ENCODE results near the gene WNK4. TPM values are rescaled to one million over a fixed set of nuclear protein-coding genes. Genes with fewer than 3 reads are reported as not detected.
"Not testable (repeated sequence)": the region's sequence is repeated elsewhere in the genome, so short reads cannot be mapped to it uniquely, and the experiment has no call there.

The WNK4 gene
- total RNA-seq, 1 donor from 2014 or later = 1.4 TPM

DNA sequence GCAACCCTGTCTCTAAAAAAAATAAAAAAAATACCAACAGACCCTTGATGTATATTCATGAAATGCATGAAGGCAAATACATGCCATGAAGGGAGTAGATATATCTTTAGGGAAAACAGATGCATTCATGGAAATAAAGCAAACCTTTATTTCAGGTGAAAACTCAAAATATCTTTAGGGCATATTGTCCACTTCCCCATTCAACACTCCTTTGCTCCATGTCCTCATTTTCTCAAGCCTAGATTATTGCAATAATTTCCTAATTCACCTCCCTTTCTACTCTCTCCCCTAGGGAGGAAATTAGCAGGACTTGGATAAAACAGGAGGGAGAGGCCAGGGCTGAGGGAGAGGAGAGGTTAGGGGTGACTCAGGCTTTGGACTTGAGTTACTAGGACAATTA lies 12.9 kb upstream of the WNK4 start:
- no peak for ATAC-seq
- no peak for DNase-seq (ENCODE audit: low spot score)
- intact Hi-C loops (cut with DNase I) = no loop called here

DNA sequence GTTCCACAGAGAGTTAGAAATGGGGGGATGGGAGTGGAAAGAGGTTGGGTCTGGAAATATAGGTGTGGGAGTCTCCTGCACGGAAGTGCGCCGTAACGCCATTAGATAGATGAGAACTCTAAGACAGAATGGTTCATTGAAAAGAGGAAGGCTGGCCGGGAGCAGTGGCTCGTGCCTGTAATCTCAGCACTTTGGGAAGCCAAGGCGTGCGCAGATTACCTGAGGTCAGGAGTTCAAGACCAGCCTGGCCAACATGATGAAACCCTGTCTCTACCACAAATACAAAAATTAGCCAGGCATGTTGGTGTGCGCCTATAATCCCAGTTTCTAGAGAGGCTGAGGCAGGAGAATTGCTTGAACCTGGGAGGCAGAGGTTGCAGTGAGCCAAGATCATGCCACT lies 12.4 kb upstream of the WNK4 start:
- DNase-seq (ENCODE audit: low spot score); ATAC-seq; intact Hi-C loops (cut with DNase I): not testable (repeated sequence)

GRCh38 chr17:42769964-42770363 lies 10.4 kb upstream of the WNK4 start:
- intact Hi-C loops (cut with DNase I); DNase-seq (ENCODE audit: low spot score); ATAC-seq: not testable (repeated sequence)

DNA sequence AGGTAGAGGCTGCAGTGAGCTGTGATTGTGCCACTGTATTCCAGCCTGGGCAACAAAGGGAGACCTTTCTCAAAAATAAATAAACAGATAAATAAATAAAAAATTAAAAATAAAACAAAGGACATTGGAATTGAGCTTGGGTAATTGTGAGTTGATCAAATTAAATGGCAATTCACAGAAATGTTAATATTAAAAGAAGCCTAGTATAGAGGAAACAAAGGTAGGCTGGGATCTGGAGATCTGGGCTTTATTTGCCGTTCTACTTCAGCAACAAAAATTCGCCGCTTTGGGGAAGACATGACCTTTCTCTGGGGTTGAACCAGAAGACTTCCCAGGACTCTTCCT lies 7.5 kb upstream of the WNK4 start:
- no peak for ATAC-seq
- intact Hi-C loops (cut with DNase I) = no loop called here
- DNase-seq (ENCODE audit: low spot score) = no peak

- intact Hi-C loops (cut with DNase I) = no loop called here
- ATAC-seq (peak; percentile 97), DNase-seq (ENCODE audit: low spot score) (peak; percentile 84)
Observed at GRCh38 chr17:42773290-42774035, 6.9 kb upstream of the WNK4 start, which contains the start of gene VPS25. VPS25 (plus strand) TSS chr17:42773449; CDS start chr17:42773476, 27 bp downstream.

DNA sequence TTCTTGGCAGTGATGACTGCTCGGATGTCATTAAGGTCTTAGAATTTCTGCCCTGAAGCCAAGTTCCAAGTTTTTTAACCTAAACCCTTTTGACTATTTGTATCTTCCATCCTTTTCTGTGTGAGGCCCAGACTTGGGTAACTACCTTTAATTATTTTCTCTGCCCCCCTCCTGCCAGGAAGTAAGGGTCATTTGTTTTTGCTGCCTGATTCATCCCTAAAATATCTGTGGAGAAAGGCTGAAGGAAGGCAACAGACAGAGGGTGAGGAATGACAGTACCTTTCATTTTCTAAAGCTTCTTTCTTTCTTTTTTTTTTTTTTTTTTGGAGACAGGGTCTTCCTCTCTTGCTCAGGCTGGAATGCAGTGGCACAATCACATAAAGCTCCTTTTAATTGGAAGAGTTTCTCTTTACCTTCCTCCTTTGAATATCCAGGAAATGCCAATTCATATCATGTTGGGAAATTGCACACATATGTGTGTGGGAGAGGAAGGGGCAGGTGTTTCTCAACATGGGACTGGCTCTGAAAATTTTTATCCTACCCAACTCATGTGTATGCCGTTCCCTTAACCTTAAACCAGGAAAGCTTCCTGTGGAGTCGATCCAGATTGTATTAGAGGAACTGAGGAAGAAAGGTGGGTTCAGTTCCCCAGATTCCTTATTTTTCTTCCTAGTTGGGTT lies 6.2 kb upstream of the WNK4 start:
- ATAC-seq = no peak
- intact Hi-C loops (cut with DNase I) = no loop called here

DNA sequence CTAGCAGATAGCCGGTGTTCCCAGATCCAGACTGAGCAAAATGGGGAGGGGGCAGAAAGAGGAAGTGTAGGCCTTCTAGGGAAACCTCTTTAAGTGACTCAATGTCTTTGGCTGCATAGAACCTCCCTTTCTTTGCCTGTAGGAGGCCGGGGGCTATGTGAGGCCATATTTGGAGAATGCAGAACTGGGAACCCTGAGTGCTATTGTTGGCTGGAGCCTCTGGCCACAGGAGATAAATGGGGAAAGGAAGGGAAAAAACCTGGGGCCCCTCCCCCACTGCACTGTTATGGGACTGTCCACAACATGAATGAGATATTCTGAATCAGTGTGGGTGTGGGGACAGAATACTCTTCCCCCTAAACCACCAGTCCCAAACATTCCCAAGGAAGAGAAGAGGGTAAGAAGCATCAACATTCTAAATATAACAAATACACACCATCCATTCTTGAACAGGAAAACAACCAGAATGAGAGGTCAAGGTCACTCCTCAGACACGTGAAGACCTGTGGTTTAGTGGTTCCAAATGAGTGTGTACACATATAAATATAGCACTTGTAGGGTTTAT lies 4.8 kb upstream of the WNK4 start:
- intact Hi-C loops (cut with DNase I) = no loop called here
- ATAC-seq (no peak), DNase-seq (ENCODE audit: low spot score) (no peak)

More for the DNA sequence above, 6.2 kb upstream of the WNK4 start:
- DNase-seq (ENCODE audit: low spot score) = no peak

DNA sequence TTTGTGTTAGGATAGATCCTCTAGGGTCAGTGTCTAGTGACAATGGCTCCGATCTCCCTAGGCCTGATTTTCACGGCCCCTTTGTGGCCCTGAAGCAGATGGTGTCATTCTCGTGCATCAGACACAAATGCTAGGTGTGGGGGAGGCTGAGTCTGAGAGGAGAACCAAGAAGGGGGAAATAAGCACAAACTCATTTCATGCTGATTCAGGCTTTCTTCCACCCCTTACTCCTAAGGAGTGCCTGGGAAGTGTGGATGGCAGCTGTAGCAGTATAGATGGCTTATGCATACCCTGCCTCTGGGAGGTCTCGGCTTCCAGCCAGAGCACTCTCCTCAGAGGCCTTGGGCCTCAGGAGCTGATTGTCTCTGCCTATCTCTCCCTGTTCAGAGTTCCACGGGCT lies 1.8 kb upstream of the WNK4 start:
- no peak for ATAC-seq
- intact Hi-C loops (cut with DNase I) = no loop called here

GRCh38 chr17:42779304-42779935 lies 990 bp upstream of the WNK4 start:
- intact Hi-C loops (cut with DNase I) = no loop called here
- DNase-seq (ENCODE audit: low spot score) (no peak), ATAC-seq (peak; percentile 19)

More for the DNA sequence above, 1.8 kb upstream of the WNK4 start:
- DNase-seq (ENCODE audit: low spot score) = no peak

- intact Hi-C loops (cut with DNase I) = loop anchor here (5.0 kb wide), 1 partner anchor 821 kb away; no protein-coding TSS in a partner anchor
Observed at GRCh38 chr17:42780851-42781638, 635 bp downstream of the WNK4 start.

DNA sequence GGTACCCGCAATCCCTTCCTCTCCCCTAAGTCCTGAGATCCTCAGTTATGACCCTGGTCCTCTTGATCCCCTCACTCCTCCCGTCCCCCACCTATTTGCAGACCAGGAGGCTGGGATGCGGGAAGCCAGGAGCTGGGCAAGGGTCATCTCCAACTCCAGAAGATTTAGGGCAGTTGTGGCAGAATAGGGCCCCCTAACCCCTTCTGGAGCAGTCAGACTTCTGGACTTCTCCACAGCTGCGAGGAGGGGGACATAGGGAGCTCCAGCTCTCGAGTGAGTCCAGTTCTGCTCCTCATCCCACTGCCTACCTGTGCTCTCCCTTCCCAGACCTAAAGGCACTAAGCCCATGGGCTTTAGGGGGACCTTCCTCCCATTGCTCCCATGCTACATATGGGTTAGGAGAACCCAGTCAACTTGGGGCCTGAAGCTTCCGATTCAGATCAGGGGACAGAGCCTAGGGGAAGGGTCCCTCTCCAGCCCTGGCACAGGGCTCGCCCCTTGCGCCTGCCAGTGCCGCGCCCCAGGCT lies 1.3 kb downstream of the WNK4 start:
- intact Hi-C loops (cut with DNase I) = loop anchor here (5.0 kb wide), 1 partner anchor 821 kb away; no protein-coding TSS in a partner anchor
- ATAC-seq = no peak
- DNase-seq (ENCODE audit: low spot score) = no peak

More at GRCh38 chr17:42780851-42781638, 635 bp downstream of the WNK4 start:
- DNase-seq (ENCODE audit: low spot score) (no peak), ATAC-seq (peak; percentile 3)

DNA sequence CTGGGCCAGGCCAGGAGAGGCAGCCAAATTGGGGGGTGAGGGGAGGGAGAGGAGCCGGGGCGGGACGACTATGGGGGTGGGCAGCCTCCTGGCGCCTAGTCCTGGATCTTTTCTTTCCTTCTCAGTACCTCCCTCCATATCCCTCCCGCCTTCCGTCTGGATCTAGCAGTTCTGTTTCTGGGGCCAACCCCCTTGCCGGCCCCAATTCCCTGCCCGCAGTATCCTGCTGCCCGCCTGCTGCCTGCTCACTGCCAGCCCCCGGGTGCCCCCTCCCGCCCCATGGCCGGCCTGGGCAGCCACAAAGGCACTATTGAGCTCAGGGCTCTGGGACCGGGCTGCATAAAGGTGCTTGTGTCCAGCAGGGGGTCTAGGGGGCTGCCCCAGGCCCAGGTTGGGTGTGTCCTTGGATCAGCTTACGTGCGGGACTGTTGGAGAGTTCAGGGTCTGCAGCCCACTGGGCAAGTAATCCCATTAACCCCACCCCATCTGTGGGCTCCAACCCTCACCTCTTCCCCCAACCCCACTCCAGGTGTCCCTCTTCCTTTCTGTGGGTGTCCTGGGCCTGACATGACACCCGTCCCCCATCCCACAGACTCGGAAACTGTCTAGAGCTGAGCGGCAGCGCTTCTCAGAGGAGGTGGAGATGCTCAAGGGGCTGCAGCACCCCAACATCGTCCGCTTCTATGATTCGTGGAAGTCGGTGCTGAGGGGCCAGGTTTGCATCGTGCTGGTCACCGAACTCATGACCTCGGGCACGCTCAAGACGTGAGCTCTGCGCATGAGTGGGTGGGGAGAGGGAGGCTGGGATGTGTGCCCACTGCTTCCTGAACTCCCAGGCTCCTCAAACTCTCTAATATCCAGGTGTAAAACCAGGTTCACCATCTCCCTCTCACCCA lies 2.0 kb downstream of the WNK4 start:
- DNase-seq (ENCODE audit: low spot score) = no peak
- intact Hi-C loops (cut with DNase I) = loop anchor here (5.0 kb wide), 1 partner anchor 820 kb away; no protein-coding TSS in a partner anchor
- peak; percentile 39 for ATAC-seq

- DNase-seq (ENCODE audit: low spot score) (no peak), ATAC-seq (no peak)
- intact Hi-C loops (cut with DNase I) = loop anchor here (5.0 kb wide), 1 partner anchor 819 kb away; no protein-coding TSS in a partner anchor
Observed at GRCh38 chr17:42783062-42783790, 2.8 kb downstream of the WNK4 start.

GRCh38 chr17:42783791-42784138 lies 3.4 kb downstream of the WNK4 start:
- intact Hi-C loops (cut with DNase I) = loop anchor here (5.0 kb wide), 1 partner anchor 819 kb away; no protein-coding TSS in a partner anchor
- ATAC-seq = no peak
- DNase-seq (ENCODE audit: low spot score) = no peak

GRCh38 chr17:42784409-42784808 lies 4.0 kb downstream of the WNK4 start:
- intact Hi-C loops (cut with DNase I) = loop anchor here (5.0 kb wide), 1 partner anchor 818 kb away; no protein-coding TSS in a partner anchor

DNA sequence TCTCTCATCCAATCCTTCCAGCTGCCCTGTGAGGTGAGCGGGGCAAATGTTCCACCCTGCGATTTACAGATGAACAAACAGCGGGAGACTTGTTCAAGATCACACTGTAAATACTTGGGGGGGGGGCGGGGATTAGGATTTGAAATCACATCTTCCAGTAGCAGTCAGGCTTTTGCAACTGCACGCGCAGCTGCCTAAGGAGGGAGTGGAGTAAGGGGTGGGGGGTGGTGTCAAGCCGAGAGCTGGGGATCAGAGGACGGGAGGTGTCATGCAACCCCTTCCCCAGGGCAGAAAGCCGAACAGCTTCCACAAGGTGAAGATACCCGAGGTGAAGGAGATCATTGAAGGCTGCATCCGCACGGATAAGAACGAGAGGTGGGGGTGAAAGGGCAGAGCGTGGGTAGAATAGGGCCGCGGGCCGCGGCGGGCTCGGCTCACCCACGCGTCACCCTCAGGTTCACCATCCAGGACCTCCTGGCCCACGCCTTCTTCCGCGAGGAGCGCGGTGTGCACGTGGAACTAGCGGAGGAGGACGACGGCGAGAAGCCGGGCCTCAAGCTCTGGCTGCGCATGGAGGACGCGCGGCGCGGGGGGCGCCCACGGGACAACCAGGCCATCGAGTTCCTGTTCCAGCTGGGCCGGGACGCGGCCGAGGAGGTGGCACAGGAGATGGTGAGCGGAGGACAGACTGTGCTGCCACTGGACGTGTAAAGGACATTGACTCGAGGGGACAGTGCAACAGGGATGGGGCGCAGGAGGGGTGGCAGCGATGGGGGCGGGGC lies 4.6 kb downstream of the WNK4 start:
- ATAC-seq (no peak), DNase-seq (ENCODE audit: low spot score) (no peak)
- intact Hi-C loops (cut with DNase I) = loop anchor here (5.0 kb wide), 1 partner anchor 817 kb away; no protein-coding TSS in a partner anchor

More at GRCh38 chr17:42784409-42784808, 4.0 kb downstream of the WNK4 start:
- ATAC-seq = no peak
- DNase-seq (ENCODE audit: low spot score) = no peak

Data from sciatic nerve (tissue), 2 donors.